Choroid plexus epithelial cell (primary cell): ENCODE results near the gene FHL1.
"Not testable (repeated sequence)": the region's sequence is repeated elsewhere in the genome, so short reads cannot be mapped to it uniquely, and the experiment has no call there.

Experiments used
- DNase-seq: peaks from one replicate; pipeline ENCODE4 v3.0.0-alpha.2; 2010; ENCODE audit warnings: low read depth
- H3K4me3 ChIP-seq: 2 replicates; pipeline ENCODE4 v1.5.1; 2011; ENCODE audit warnings: low read depth, mild to moderate bottlenecking, control low read depth, low read length, moderate library complexity
- TF ChIP-seq, protein P1 (sequence below): conservative IDR thresholded peaks from 2 replicates; pipeline ENCODE4 v1.5.1; 2011; ENCODE audit warnings: low read depth, mild to moderate bottlenecking, control low read depth, inconsistent platforms, low read length, moderate library complexity

FHL1 gene

DNA sequence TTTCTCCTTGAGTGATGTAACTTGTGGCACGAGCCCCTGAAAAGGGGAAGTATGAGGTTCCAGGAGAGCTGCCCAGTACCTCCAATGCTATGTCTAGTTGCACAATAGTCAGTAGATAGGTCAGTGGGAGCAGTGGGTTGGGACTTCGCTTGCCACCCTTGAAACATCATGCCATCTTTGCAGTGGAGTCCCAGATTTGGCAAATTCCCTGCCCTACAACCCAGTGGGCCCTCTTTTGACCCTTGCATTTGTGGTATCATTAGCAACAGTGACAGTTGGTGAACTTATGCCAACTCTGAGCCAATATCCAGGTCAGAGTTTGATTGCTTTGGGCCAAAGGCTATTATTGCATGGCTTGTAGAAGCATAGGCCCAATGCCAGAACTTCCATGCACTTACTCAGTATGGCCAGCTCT is 12.3 kb downstream of the FHL1 start:
- TF ChIP-seq, protein P1, sequence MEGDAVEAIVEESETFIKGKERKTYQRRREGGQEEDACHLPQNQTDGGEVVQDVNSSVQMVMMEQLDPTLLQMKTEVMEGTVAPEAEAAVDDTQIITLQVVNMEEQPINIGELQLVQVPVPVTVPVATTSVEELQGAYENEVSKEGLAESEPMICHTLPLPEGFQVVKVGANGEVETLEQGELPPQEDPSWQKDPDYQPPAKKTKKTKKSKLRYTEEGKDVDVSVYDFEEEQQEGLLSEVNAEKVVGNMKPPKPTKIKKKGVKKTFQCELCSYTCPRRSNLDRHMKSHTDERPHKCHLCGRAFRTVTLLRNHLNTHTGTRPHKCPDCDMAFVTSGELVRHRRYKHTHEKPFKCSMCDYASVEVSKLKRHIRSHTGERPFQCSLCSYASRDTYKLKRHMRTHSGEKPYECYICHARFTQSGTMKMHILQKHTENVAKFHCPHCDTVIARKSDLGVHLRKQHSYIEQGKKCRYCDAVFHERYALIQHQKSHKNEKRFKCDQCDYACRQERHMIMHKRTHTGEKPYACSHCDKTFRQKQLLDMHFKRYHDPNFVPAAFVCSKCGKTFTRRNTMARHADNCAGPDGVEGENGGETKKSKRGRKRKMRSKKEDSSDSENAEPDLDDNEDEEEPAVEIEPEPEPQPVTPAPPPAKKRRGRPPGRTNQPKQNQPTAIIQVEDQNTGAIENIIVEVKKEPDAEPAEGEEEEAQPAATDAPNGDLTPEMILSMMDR: no peak
- peak; percentile 34 for DNase-seq
- H3K4me3 ChIP-seq: no peak overlapping the region

DNA sequence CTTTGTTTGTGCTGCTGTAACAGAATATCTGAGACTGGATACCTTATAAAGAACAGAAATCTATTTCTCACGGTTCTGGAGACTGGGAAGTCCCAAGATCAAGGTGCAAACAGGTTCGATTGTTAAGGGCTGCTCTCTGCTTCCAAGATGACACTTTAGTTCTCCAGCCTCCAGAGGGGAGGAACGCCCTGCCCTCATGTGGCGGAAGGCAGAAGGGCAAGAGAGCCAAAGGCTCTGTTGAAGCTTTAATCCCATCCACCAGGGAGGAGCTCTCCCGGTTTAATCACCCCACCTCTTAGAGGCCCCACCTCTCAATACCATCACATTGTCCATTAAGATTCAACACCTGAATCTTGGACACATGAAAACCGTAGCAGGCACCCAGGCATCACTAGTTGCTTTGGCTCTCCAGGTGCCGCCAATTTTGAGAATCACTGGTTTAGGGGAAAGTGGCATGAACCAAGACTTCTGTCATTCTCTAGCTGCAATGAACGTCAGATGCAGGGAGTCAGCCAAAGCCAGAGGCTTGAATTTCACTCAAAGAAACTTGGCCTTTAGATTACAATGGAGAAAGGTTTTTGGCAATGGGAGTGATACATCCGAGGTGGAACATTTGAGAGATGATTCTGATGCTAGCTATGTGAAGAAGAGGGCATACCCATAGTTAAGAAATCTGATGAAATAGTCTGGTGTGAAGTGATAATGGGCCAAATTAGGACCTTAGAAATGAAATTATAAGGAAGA is 15.7 kb downstream of the FHL1 start:
- no peak overlapping the region for H3K4me3 ChIP-seq
- TF ChIP-seq, protein P1: peak; percentile 82
- DNase-seq: peak; percentile 68

DNA sequence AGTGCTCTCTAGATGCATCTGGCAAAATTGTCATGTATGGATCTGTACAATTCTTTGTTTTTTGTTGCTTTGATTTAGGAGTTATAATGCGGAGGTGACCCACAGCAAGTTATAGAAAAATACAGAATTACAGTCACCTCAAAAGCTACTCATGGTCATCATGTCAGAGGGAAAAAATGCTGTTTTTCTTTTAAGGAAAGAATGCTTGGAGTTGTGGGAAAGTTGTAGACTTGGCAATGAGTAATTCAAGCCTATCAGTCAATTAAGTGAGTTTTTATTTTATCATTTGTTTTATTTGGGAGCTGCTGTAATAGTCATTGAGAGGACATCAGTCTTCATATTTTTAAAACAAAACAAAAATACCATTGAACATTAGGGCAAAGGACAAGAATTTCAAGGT is 16.4 kb downstream of the FHL1 start:
- no peak overlapping the region for H3K4me3 ChIP-seq
- TF ChIP-seq, protein P1: no peak
- no peak for DNase-seq

DNA sequence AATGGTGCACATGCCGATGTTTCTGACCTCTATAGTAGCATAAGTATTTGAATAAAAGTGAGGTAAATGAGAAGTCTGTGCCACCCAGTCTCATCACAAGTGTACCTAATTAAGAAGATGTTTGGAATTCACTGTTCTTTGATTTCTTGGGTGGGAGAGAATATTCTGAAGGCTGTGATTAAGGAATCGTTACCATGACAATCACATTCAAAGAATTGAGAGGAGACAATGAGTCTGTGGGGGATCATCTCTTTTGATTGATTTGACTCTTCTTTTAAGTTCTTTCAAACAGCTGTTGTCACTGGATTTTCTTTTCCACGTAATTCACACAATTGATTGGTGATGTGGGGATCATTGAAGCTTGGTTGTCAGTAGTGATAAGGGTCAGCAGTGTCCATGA is 18.1 kb downstream of the FHL1 start:
- TF ChIP-seq, protein P1: no peak
- no peak for DNase-seq
- H3K4me3 ChIP-seq: no peak overlapping the region

DNA sequence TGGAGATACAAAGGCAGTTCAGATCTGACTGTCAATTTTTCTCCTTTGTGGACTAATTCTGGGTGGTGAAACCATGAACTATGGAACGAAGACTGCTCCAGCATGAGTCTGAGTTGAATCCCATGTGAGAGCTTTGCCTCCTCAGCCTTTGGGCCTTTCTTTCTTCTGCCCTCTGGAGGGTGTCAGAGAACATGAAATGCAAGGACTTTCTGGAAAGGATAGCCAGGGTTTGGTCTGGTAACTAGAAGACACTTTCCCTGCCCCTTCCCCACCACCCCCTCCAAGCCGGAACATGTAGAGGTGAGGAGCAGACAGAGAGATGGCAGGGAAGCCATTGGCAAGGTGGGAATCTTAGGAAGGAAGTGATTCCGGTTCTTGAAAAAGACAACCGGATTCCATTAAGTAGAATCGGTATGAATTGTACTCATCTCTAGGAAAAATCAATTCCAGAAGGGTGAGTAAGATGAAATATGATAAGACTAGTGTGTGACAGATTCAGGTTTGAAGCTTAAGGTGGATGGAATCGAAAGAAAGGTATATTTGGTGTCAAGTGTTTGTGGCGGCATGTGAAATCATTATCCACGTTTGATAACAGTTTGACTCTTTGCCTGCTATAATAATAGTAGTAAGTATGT is 19.0 kb downstream of the FHL1 start:
- TF ChIP-seq, protein P1: peak; percentile 63
- DNase-seq: peak; percentile 70

DNA sequence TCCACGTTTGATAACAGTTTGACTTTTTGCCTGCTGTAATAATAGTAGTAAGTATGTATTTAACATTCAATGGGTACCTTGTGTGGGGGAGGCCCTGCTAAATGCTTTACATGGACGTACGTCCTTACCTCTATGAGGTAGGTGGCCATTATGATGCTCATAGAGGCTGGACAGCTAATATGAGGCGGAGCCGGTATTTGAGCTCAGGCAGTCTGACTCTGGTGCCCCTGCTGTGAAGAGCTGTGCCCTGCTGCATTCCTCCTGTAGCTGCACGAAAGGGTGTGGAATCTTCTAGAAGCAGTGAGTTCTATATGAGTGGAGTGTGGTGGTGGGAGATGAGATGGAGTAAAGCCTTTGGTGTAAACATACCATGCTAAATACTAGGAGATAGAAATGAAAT is 20.7 kb downstream of the FHL1 start:
- peak; percentile 23 for DNase-seq

More for the DNA sequence above, 19.0 kb downstream of the FHL1 start:
- H3K4me3 ChIP-seq: no peak overlapping the region

DNA sequence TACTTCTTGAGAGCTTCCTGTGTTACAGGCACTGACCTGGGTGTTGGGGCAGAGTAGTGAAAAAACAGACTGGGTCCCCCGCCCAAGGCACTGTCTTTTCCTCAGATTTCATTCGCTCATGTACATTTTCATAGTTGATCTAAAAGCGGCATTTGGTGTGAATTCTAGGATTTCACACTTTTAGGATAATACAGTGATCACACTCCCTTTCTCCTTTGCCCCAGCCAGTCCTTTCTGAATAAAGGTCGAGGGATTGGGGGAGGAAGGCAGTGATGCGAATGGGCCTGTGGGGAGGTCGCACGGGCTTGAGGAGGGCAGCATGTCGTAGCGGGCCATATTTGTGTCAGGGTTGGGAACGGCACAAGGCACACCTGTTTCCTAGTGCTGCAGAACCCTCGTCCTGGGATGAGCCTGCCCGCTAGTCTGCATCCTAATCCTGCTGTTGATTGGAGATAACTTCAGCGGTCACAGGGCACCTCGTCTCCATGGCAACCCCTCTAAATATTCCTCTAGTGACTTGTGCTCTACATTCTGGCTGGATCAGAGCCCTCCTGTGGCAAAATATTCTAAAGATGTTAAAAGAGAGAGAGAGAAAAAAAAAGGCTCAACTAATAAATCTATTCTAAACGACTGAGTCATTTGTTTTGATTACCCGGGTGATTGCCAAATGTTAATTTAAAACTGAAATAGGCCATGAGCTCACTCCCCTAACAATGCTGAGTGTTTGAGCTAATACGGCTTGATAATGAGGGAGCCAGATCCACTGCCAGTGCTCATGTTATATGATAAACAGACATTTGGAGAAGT is 21.8 kb downstream of the FHL1 start:
- DNase-seq: peak; percentile 93
- H3K4me3 ChIP-seq: no peak overlapping the region
- TF ChIP-seq, protein P1: no peak

More for the DNA sequence above, 20.7 kb downstream of the FHL1 start:
- not testable (repeated sequence) for H3K4me3 ChIP-seq
